Endothelial cell of umbilical vein (primary cell): ENCODE measurements around the gene TTC3.

ENCODE experiments used
- CTCF ChIP-seq, 2 donors: IDR thresholded peaks; 1 replicate in 1 of 2; 2 replicates in 1 of 2; pipeline ENCODE4 v1.5.1; 2011; ENCODE audit warnings: low read length in 2 of 2, mild to moderate bottlenecking in 2 of 2, moderate library complexity in 2 of 2, control low read depth in 1 of 2, inconsistent platforms in 1 of 2, low read depth in 1 of 2; ENCODE audit not compliant: insufficient read depth in 1 of 2; ENCODE audit errors: extremely low read depth in 1 of 2
- EZH2 ChIP-seq: IDR thresholded peaks from 2 replicates; pipeline ENCODE4 v1.6.1; 2012; ENCODE audit warnings: borderline replicate concordance, low read depth, mild to moderate bottlenecking, moderate library complexity, low read length, inconsistent platforms; ENCODE audit not compliant: severe bottlenecking
- GATA2 ChIP-seq: IDR thresholded peaks from 2 replicates; pipeline ENCODE4 v1.7.0; 2011; ENCODE audit warnings: low read depth, mild to moderate bottlenecking, moderate library complexity, mixed read lengths, low read length; ENCODE audit not compliant: insufficient read length, insufficient read depth
- JUN ChIP-seq: IDR thresholded peaks from 2 replicates; pipeline ENCODE4 v1.6.1; 2011; ENCODE audit warnings: borderline replicate concordance, low read depth; ENCODE audit not compliant: insufficient read length, insufficient read depth
- MAX ChIP-seq: IDR thresholded peaks from 2 replicates; pipeline ENCODE4 v1.6.1; 2011; ENCODE audit not compliant: insufficient read depth, insufficient read length
- MYC ChIP-seq: IDR thresholded peaks from one replicate; pipeline ENCODE4 v1.6.1; 2011; ENCODE audit warnings: mild to moderate bottlenecking, low read depth, low read length
- POLR2A ChIP-seq: IDR thresholded peaks from 2 replicates; pipeline ENCODE4 v1.6.1; 2012; ENCODE audit warnings: low read depth, mild to moderate bottlenecking, control low read depth, low read length
- POLR2AphosphoS5 ChIP-seq: IDR thresholded peaks from 2 replicates; pipeline ENCODE4 v1.6.1; 2012; ENCODE audit warnings: low read depth, mild to moderate bottlenecking, control low read depth, low read length, moderate library complexity; ENCODE audit not compliant: insufficient read depth

- no peak for TF ChIP-seq CTCF (IDR thresholded peaks at IDR 0.05; ENCODE audit: extremely low read depth in 1 of 2, insufficient read depth in 1 of 2, low read depth in 1 of 2, low read length in 2 of 2)
- TF ChIP-seq POLR2A = no peak
- TF ChIP-seq POLR2AphosphoS5 = no peak
- TF ChIP-seq JUN = no peak
- TF ChIP-seq EZH2 = no peak
- no peak for TF ChIP-seq GATA2
- TF ChIP-seq MYC = no peak
- no peak for TF ChIP-seq MAX
Measured at GRCh38 chr21:37032293-37032692, 40.8 kb upstream of the TTC3 start.
